Uterus (tissue), 4 donors: ENCODE results near the gene GABRA5. TPM values are rescaled to one million over a fixed set of nuclear protein-coding genes. Genes with fewer than 3 reads are reported as not detected.
"Not testable (repeated sequence)": the region's sequence is repeated elsewhere in the genome, so short reads cannot be mapped to it uniquely, and the experiment has no call there.

ENCODE experiments used
- DNase-seq, 2 donors: peaks; one replicate each; pipeline ENCODE4 v3.0.0-alpha.2; 2019 to 2020
- H3K27ac ChIP-seq, 2 donors: fragments of 200-600 bp; sonication (generic); 1 replicate in 1 of 2; 2 replicates in 1 of 2; pipeline ENCODE4 v1.5.1; 2016 to 2018
- H3K27me3 ChIP-seq, 2 donors: fragments of 200-600 bp; sonication (generic); one replicate each; pipeline ENCODE4 v1.5.1; 2018 to 2019; ENCODE audit warnings: control low read depth in 1 of 2
- H3K36me3 ChIP-seq, 2 donors: fragments of 200-600 bp; sonication (generic); one replicate each; pipeline ENCODE4 v1.5.1; 2019; ENCODE audit warnings: control low read depth in 1 of 2
- H3K4me1 ChIP-seq, 2 donors: fragments of 200-600 bp; sonication (generic); one replicate each; pipeline ENCODE4 v1.5.1; 2018 to 2019; ENCODE audit warnings: control low read depth in 1 of 2
- H3K4me3 ChIP-seq, 2 donors: fragments of 200-600 bp; sonication (generic); 1 replicate in 1 of 2; 2 replicates in 1 of 2; pipeline ENCODE4 v1.5.1; 2018 to 2019; ENCODE audit warnings: mild to moderate bottlenecking in 1 of 2
- H3K9me3 ChIP-seq, 2 donors: fragments of 200-600 bp; sonication (generic); one replicate each; pipeline ENCODE4 v1.5.1; 2019; ENCODE audit warnings: control low read depth in 1 of 2
- POLR2A ChIP-seq, 2 donors: fragments of 450-650 bp; IDR thresholded peaks; one replicate each; pipeline ENCODE4 v1.6.1; 2016; ENCODE audit warnings: antibody characterized with exemption in 2 of 2, mild to moderate bottlenecking in 1 of 2, moderate library complexity in 1 of 2
- intact Hi-C: fragments of 100-400 bp; cut with DNase I; formaldehyde crosslinking; loops from one replicate; pipeline ENCODE4 v1.15.1; 2023; ENCODE audit warnings: low total_unique reads
- total RNA-seq, 4 donors: library from RNA; depleted of rRNA in 3 of 4; stranded (reverse); fragments of >200 nt in 3 of 4; gene quantifications; one replicate each; pipeline versions ENCODE4 v1.1.0 to v1.2.4, GENCODE V29; 2014 to 2023
- TF ChIP-seq, protein P1 (sequence below), 4 experiments: fragments of 200-600 bp in 2 of 4; fragments of 450-650 bp in 2 of 4; sonication (generic) in 2 of 4; IDR thresholded peaks; one replicate each; pipeline ENCODE4 v1.5.1; 2016 to 2019; ENCODE audit warnings: antibody characterized with exemption in 4 of 4, mild to moderate bottlenecking in 2 of 4, moderate library complexity in 1 of 4
- donor health status: DM: yes; HTN: yes; CAD: no.

Gene GABRA5
- total RNA-seq, 4 donors from 2014 or later: not detected

DNA sequence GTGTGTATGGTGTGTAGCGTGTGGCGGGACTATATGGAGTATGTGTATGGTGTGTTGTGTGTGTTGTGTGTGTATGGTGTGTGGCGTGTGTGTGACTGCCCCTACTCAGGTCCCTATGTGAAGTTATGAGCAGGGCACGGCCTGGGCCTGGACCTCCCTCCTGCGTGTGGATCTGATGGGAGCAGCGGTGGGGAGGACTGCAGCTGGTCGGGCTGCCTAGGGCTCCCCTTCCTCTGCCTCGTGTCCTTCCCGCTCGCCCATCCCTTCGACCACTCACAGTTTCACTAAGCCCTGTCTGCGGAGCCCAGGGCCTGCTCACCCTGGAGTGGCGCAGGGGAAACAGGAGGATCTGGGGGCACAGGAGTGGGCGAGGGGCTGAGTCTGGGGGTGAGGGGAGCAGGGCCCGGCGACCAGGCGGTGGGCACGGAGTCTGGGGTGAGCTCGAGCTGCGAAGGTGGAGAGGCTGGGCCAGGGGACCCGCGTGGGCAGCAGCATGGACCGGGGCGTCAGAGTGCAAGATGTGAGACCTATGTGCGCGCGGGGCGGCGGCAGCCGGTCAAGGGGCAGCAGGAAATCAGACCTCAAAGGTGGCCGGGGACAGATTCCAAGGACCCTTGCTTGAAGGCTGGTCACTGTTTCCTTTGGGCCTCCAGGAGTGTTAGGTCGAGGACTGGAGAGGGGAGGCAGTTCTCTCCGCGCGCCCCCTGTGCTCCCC is 26.6 kb downstream of the GABRA5 start:
- Histone ChIP-seq H3K4me3 (no peak overlapping the region), H3K27me3 (no peaks in the 10 kb centered on the region), H3K9me3 (no peaks in the 10 kb centered on the region), H3K4me1 (no peaks in the 10 kb centered on the region), H3K36me3 (no peaks in the 10 kb centered on the region), H3K27ac (no peak overlapping the region)
- intact Hi-C loops: no loop called here
- DNase-seq: no peak
- TF ChIP-seq, protein P1, sequence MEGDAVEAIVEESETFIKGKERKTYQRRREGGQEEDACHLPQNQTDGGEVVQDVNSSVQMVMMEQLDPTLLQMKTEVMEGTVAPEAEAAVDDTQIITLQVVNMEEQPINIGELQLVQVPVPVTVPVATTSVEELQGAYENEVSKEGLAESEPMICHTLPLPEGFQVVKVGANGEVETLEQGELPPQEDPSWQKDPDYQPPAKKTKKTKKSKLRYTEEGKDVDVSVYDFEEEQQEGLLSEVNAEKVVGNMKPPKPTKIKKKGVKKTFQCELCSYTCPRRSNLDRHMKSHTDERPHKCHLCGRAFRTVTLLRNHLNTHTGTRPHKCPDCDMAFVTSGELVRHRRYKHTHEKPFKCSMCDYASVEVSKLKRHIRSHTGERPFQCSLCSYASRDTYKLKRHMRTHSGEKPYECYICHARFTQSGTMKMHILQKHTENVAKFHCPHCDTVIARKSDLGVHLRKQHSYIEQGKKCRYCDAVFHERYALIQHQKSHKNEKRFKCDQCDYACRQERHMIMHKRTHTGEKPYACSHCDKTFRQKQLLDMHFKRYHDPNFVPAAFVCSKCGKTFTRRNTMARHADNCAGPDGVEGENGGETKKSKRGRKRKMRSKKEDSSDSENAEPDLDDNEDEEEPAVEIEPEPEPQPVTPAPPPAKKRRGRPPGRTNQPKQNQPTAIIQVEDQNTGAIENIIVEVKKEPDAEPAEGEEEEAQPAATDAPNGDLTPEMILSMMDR (IDR thresholded peaks at IDR 0.05): no peak
- TF ChIP-seq POLR2A (IDR thresholded peaks at IDR 0.05): no peak

DNA sequence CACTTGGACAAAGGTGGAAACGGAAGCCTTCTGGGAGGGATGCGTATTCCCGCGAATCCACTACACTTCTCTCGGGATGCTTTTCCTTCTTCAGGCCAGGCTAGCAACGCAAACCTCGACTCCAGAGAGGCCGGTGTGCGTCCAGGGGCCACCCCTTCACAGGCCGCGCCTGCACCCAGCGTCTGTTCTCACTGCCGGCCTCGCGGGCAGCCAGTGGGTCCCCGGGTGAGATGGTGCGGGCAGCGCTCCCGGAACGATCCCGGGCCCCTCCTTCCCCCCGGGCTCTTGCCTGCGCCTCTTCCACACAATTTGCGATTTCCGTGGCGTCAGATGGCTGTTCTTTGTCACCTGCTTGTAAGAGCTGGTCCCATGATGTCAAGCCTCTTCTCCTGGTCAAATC is 27.3 kb downstream of the GABRA5 start:
- no peak for TF ChIP-seq POLR2A (IDR thresholded peaks at IDR 0.05)
- TF ChIP-seq, protein P1 (IDR thresholded peaks at IDR 0.05): no peak
- intact Hi-C loops: no loop called here
- Histone ChIP-seq H3K4me1 (no peaks in the 10 kb centered on the region), H3K9me3 (no peaks in the 10 kb centered on the region), H3K27me3 (no peaks in the 10 kb centered on the region), H3K4me3 (no peak overlapping the region), H3K36me3 (no peaks in the 10 kb centered on the region), H3K27ac (no peak overlapping the region)
- DNase-seq: no peak

DNA sequence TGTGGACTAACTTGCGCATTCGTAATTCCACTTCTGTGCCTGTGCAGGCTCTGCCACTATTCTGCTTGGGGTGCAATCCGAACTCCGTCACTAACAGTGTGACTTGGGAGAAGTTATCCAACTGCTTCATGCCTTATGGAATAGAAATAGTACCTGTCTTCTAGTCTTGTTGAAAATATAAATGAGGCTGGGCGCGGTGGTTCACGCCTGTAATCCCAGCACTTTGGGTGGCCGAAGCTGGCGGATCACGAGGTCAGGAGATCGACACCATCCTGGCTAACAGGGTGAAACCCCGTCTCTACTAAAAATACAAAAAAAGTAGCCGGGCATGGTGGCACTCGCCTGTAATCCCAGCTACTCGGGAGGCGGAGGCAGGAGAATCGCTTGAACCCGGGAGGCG is 28.5 kb downstream of the GABRA5 start:
- intact Hi-C loops, H3K4me1 ChIP-seq, DNase-seq, H3K27me3 ChIP-seq, H3K27ac ChIP-seq, H3K4me3 ChIP-seq, H3K9me3 ChIP-seq, H3K36me3 ChIP-seq: not testable (repeated sequence)

DNA sequence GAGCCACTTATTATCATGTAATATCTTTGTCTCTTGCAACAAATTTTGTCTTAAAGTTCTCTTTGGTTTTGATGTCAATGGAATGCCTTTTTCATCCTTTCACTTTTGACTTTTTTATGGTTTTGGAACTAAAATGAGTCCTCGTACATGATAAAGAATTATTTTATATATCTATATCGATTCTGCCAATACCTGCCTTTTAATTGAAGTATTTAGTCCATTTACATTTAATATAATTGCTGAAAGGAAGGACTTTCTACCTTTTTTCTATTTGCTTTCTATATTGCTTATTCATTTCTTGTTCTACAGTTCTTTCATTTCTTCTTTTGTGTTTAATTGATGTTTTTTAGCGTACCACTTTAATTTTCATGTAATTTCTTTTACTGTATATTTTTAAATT is 32.8 kb downstream of the GABRA5 start:
- H3K4me1 ChIP-seq: no peaks in the 10 kb centered on the region
- H3K9me3 ChIP-seq: no peaks in the 10 kb centered on the region
- TF ChIP-seq, protein P1 (IDR thresholded peaks at IDR 0.05): no peak
- no peak for TF ChIP-seq POLR2A (IDR thresholded peaks at IDR 0.05)
- H3K36me3 ChIP-seq: no peaks in the 10 kb centered on the region
- intact Hi-C loops: no loop called here
- H3K27me3 ChIP-seq: no peaks in the 10 kb centered on the region
- no peak overlapping the region for H3K27ac ChIP-seq
- no peak overlapping the region for H3K4me3 ChIP-seq
- DNase-seq: no peak

DNA sequence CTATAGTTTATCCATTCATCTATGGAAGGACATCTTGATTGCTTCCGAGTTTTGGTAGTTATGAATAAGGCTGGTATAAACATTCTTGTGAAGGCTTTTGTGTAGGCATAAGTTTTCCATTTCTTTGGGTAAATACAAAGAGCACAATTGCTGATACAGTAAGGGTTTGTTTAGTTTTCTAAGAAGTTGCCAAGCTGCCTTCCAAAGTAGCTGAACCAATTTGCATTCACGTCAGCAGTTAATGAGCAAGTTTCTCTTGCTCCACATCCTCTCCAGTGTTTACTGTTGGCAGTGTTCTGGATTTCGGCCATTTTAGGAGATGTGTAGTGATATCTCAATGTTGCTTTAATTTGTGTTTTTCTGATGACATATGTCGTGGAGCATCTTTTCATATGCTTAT is 34.2 kb downstream of the GABRA5 start:
- DNase-seq: no peak
- Histone ChIP-seq H3K27ac (no peak overlapping the region), H3K4me3 (no peak overlapping the region), H3K27me3 (no peaks in the 10 kb centered on the region), H3K36me3 (no peaks in the 10 kb centered on the region), H3K4me1 (no peaks in the 10 kb centered on the region), H3K9me3 (peaks cover 0 to 3% of the 10 kb centered on the region in 2 donors)
- intact Hi-C loops: no loop called here
- TF ChIP-seq POLR2A (IDR thresholded peaks at IDR 0.05): no peak
- TF ChIP-seq, protein P1 (IDR thresholded peaks at IDR 0.05): no peak

DNA sequence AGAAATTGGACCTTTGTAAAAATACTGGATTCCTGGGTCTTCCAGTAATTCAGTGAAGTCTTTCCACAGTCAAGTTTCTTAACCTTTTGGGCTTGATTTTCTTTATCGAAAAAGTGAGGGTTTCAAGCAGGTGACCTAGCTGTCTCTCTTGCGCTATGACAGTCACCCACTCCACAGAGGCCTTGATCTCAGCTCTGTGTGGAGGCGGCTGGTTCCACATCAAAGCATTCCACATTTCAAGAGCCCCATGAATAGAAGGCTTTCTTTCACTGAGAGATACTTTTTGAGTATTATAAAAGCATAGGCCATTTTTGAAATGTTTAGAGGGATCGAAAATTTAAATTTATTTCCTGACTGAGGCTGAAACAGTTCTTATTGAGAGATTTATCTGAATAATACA is 43.9 kb downstream of the GABRA5 start:
- Histone ChIP-seq H3K27ac (no peak overlapping the region), H3K4me1 (no peaks in the 10 kb centered on the region), H3K36me3 (no peaks in the 10 kb centered on the region), H3K4me3 (no peak overlapping the region), H3K27me3 (no peaks in the 10 kb centered on the region), H3K9me3 (no peaks in the 10 kb centered on the region)
- DNase-seq: no peak
- intact Hi-C loops: no loop called here
- TF ChIP-seq, protein P1 (IDR thresholded peaks at IDR 0.05): no peak
- no peak for TF ChIP-seq POLR2A (IDR thresholded peaks at IDR 0.05)
